Measurements from ENCODE around the gene ARHGAP5.
A peak's percentile ranks its signal among the peaks of the same experiment; 100 is the strongest.

Gene ARHGAP5

GRCh38 chr14:32076278-32077080 is 625 bp upstream of the ARHGAP5 start:
- peak; percentile 64 to 87 (median 74) for DNase-seq (ENCODE audit: low read depth in 2 of 3, low spot score in 1 of 3)

DNA sequence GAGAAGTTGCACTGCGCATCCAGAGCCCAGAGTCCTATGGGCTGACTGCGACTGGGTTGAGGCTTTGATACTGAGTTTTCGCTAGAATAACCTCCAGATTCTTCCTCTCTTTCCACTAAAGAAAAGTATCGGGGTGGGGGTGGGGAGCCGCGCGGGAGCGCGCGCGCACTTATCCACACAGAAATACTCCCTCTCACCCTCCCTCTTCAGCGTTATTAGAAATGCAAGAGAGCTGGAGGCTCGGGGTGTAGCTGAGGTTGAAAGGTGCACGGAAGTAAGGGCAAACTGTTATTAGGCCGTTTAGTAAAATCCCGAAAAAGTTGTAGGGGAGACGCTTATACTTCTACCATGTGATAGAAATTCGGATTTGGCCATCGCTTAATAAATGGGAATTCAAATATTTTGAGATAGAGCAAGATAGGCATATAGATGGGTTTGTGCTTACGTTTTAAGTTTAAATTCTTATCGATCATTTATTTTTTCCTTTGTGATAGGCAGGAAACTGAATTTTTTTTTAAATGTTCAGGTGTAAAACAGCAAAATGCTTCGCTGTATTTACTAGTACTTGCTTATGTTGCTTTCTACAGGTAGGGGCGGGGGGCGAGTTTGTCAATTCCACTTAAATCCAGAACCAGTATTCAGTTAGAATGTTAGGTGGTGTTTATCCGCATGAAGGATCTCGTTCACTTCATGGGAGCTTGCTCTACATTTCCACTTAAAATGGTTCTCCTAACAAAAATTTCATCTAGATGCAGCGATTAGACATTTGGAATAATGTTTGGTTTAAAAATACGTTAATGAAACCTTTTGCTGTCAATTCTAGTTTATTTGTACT is 1.1 kb downstream of the ARHGAP5 start:
- DNase-seq (ENCODE audit: low read depth in 2 of 3, low spot score in 1 of 3), result peak in 1 of 3 donors; percentile 10

- no peak for DNase-seq (ENCODE audit: low read depth in 2 of 3, low spot score in 1 of 3)
These were observed 1.7 kb downstream of the ARHGAP5 start for GRCh38 chr14:32078858-32079216.

GRCh38 chr14:32079264-32079663 is 2.2 kb downstream of the ARHGAP5 start:
- DNase-seq (ENCODE audit: low read depth in 2 of 3, low spot score in 1 of 3), result no peak

- no peak for DNase-seq (ENCODE audit: low read depth in 2 of 3, low spot score in 1 of 3)
These were observed 3.0 kb downstream of the ARHGAP5 start for GRCh38 chr14:32080001-32080510.

DNA sequence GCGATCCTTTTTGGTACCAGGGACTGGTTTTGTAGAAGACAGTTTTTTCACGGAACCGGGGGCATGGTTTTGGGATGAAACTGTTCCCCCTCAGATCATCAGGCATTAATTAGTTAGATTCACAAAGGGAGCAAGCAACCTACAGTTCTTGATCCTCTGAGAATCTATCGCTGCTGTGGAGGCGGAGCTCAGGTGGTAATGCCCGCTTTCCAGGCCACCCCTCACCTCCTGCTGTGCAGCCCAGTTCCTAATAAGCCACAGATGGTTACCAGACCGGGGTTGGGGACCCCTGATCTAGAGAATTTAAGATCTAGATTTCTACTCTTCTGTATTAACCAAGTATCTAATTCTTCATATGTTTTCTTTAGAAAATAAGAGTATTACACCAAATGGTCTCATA is 4.8 kb downstream of the ARHGAP5 start:
- no peak for DNase-seq (ENCODE audit: low read depth in 2 of 3, low spot score in 1 of 3)

DNA sequence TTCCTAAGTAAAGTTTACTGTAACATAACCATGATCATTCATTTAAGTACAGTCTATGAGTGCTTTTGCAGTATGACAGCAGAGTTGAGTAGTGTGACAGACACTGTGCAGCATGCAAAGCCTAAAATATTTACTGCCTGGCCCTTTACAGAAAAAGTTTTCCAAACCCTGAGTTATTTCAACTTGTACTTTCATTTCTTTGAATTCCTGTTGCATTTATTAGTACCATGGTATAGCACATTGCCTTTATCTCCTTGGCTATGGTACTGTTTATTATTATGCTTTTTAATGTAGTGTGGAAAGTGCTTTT is 6.2 kb downstream of the ARHGAP5 start:
- DNase-seq (ENCODE audit: low read depth in 2 of 3, low spot score in 1 of 3), result no peak

DNA sequence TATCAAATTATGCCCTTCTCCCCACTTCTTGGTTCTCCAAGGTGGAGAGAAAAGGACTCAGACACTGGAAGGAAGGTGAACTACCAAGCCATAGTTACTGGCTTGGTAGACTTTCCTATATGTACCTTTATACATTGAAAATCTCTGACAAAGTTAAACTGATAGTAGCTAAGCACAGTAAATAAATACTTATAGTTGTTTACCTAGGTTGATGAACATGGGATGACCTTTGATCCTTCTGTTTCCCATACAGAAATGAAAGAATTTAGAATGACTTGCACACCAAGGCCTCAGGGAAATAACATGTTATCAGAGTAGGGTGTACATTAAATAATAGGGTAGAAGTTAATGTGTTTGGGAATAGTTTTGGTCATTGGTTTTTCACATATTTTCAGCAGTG is 6.7 kb downstream of the ARHGAP5 start:
- DNase-seq (ENCODE audit: low read depth in 2 of 3, low spot score in 1 of 3), result no peak

- no peak for DNase-seq (ENCODE audit: low read depth in 2 of 3, low spot score in 1 of 3)
These were observed 8.2 kb downstream of the ARHGAP5 start for GRCh38 chr14:32085182-32085844.

- no peak for DNase-seq (ENCODE audit: low read depth in 2 of 3, low spot score in 1 of 3)
These were observed 8.8 kb downstream of the ARHGAP5 start for GRCh38 chr14:32085845-32086383.

DNA sequence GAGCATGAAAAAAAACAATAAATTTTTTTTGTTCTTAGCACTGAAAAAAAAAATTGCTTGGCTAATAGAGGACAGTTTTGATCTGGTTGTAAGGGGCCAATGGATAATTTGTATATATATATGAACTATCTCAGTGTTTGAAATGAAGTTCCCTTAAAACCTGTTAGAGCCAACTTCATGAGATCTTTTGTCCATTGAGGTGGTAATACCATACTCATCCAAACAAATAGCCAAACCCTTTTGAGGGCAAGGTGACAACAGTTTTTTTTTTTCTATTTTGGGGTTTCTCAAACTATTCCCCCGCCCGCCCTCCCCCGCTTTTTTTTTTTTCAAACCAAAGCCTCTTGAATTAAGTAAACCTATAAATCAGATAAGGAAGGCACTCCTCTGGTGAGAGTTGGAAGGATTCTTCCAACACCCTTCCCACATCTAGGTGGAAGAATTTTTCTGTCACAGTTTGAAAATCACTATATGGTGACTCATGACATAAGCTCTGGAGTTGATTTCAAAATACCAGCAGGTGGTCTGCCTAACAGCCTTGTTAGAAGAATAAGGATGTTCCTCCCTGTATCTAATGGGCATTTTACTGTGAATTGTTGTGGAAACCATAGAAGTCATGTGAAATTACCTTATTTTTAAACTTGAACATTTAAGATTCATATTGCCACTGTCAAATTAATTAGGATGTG is 10.2 kb downstream of the ARHGAP5 start:
- DNase-seq (ENCODE audit: low read depth in 2 of 3, low spot score in 1 of 3), result no peak

DNA sequence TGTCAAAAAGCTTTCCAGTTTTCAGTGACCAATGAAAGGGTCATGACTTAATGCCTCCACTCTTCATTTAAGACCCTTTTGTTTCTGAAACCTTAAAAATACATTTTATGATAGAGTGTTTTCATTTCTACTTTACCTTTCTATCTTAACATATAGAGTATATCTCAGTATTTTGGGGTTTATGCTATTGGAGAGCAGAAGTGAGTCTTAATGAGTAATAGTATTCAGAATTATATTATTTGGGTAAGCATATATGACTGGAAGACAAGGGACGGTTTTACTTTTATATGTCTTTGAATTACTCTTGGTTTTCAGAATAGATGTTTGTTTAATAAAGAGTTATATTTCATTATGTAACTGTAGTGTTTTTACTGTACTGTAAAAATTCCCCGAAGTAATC is 10.8 kb downstream of the ARHGAP5 start:
- no peak for DNase-seq (ENCODE audit: low read depth in 2 of 3, low spot score in 1 of 3)

DNA sequence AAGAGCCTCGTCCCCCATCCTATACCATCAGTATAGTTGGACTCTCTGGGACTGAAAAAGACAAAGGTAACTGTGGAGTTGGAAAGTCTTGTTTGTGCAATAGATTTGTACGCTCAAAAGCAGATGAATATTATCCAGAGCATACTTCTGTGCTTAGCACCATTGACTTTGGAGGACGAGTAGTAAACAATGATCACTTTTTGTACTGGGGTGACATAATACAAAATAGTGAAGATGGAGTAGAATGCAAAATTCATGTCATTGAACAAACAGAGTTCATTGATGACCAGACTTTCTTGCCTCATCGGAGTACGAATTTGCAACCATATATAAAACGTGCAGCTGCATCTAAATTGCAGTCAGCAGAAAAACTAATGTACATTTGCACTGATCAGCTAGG is 13.6 kb downstream of the ARHGAP5 start:
- no peak for DNase-seq (ENCODE audit: low read depth in 2 of 3, low spot score in 1 of 3)

DNA sequence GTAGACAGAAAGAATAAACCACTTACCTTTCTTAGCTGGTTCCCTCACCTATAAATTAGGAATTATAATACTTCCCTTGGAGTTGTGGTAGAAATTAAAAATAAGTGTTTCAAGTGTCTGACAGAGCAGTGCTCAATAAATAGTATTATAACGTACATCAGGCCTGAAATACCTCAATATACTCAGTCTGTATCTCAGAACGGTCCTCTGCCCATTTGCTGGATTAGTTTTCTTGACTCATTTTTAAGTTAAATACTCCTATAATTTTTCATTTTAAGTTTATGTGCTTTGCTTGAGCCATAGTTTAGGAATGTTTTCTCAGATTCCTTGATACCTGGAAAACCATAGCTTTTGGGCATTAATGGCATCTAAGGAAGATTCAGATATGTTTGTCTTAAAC is 22.4 kb downstream of the ARHGAP5 start:
- DNase-seq (ENCODE audit: low read depth in 2 of 3, low spot score in 1 of 3), result no peak

DNA sequence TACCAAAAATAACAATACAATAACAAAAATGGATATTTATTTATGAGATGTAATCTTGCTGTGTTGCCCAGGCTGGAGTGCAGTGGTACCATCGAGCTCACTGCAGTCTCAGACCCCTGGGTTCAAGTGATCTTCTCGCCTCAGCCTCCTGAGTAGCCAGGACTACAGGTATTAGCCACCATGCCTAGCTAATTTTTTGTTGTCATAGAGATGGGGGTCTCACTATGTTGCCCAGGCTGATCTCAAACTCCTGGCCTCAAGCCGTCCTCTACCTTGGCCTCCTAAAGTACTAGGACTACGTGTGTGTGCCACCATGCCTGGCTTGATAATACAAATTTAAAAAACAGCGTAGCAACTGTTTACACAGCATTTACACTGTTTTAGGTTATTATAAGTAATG is 23.1 kb downstream of the ARHGAP5 start:
- DNase-seq (ENCODE audit: low read depth in 2 of 3, low spot score in 1 of 3), result no peak

- DNase-seq (ENCODE audit: low read depth in 2 of 3, low spot score in 1 of 3), result no peak
These were observed 25.2 kb downstream of the ARHGAP5 start for GRCh38 chr14:32102152-32102787.

DNA sequence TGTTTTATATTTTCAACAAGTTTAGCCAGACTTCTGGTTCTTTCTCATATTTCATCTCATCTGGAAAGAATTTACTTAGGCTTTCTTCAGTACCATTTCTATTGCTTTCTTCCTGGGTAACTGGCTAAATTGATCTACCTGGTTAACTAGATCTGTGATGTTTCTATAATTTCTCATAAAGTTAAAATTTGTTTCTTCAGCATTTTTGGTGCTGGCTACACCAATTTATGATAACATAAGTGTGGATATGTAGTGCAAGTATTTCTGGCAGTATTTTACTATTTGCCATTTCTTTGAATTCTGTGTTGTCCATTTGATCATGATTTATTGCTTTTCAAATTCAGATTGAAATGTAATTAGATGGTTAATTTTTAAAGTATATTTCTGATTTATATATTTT is 25.9 kb downstream of the ARHGAP5 start:
- DNase-seq (ENCODE audit: low read depth in 2 of 3, low spot score in 1 of 3), result no peak

DNA sequence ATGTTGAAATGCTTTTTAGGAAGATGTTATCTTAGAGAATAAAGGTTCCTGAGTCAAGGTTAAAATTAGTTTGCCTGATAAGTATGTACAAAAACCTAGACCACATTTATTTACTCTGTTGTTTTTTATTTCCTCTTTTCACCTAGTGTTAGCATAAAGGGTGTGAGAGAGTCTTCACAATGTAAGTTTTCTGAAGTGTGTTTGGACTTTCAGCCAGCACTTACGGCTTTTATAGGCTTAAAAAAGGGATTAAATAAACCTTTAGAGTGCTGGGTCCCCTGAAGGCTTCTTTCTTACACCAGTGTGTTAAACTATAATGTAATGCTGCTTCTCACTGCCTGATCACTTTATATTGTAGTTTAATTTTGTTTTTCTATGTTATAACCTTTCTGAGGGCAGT is 27.2 kb downstream of the ARHGAP5 start:
- no peak for DNase-seq (ENCODE audit: low read depth in 2 of 3, low spot score in 1 of 3)

GRCh38 chr14:32104803-32105202 is 27.7 kb downstream of the ARHGAP5 start:
- DNase-seq (ENCODE audit: low read depth in 2 of 3, low spot score in 1 of 3), result no peak

GRCh38 chr14:32109676-32110547 is 32.8 kb downstream of the ARHGAP5 start:
- no peak for DNase-seq (ENCODE audit: low read depth in 2 of 3, low spot score in 1 of 3)
